Naive B cell (primary cell): Measurements from ENCODE around the gene DUSP7. TPM values are rescaled to one million over a fixed set of nuclear protein-coding genes. Genes with fewer than 3 reads are reported as not detected.
A peak's percentile ranks its signal among the peaks of the same experiment; 100 is the strongest.

ENCODE experiments used
- ATAC-seq, 2 donors: fragments of 150-1000 bp; cut with Tn5 transposase; 2 replicates each; pipeline ENCODE4 v1.10.0; 2021; ENCODE audit warnings: low read depth in 2 of 2, mild to moderate bottlenecking in 2 of 2, moderate library complexity in 2 of 2
- DNase-seq: peaks from one replicate; pipeline ENCODE4 v3.0.0; 2022
- H3K27ac Mint-ChIP-seq, 6 donors: one replicate each; pipeline ENCODE4 v1.8.0; 2020 to 2022; ENCODE audit warnings: mild to moderate bottlenecking in 6 of 6, mixed read lengths in 6 of 6, moderate library complexity in 5 of 6, inconsistent platforms in 2 of 6
- H3K27me3 Mint-ChIP-seq, 3 donors: one replicate each; pipeline ENCODE4 v1.8.0; 2021 to 2022; ENCODE audit warnings: mixed read lengths in 3 of 3, mild to moderate bottlenecking in 1 of 3
- H3K36me3 Mint-ChIP-seq, 2 donors: one replicate each; pipeline ENCODE4 v1.8.0; 2020 to 2022; ENCODE audit warnings: mixed read lengths in 2 of 2, inconsistent platforms in 1 of 2, mild to moderate bottlenecking in 1 of 2
- H3K4me1 Mint-ChIP-seq, 3 donors: one replicate each; pipeline ENCODE4 v1.8.0; 2020 to 2022; ENCODE audit warnings: mixed read lengths in 3 of 3, inconsistent platforms in 1 of 3, mild to moderate bottlenecking in 1 of 3, moderate library complexity in 1 of 3
- H3K4me3 Mint-ChIP-seq, 8 donors: one replicate each; pipeline ENCODE4 v1.8.0; 2020 to 2022; ENCODE audit warnings: mild to moderate bottlenecking in 8 of 8, mixed read lengths in 8 of 8, moderate library complexity in 8 of 8, inconsistent platforms in 2 of 8
- H3K9me3 Mint-ChIP-seq, 7 donors: one replicate each; pipeline ENCODE4 v1.8.0; 2020 to 2022; ENCODE audit warnings: mixed read lengths in 7 of 7, mild to moderate bottlenecking in 5 of 7, inconsistent platforms in 2 of 7, moderate library complexity in 1 of 7
- polyA plus RNA-seq, 6 donors: library from polyadenylated mRNA; unstranded; fragments of 300-500 nt; fragmentation: Illumina TruSeq; gene quantifications; one replicate each; pipeline ENCODE4 v1.2.3, GENCODE V29; 2021; ENCODE audit warnings: low read depth in 6 of 6

Gene DUSP7
- polyA plus RNA-seq, 6 donors from 2014 or later = 0.11 to 0.82 (median 0.62) TPM; not detected in 1

GRCh38 chr3:52082951-52083350, 26.6 kb upstream of the DUSP7 start:
- Mint-ChIP-seq H3K36me3 (no peaks in the 10 kb centered on the region), H3K4me3 (peak overlapping the region in 1 of 8 donors; percentile 12), H3K27ac (no peak overlapping the region), H3K9me3 (no peaks in the 10 kb centered on the region), H3K4me1 (peaks cover 7 to 13% (median 12%) of the 10 kb centered on the region in 3 donors), H3K27me3 (no peaks in the 10 kb centered on the region)
- no peak for DNase-seq
- no peak for ATAC-seq

- Mint-ChIP-seq H3K4me3 (peak overlapping the region in 1 of 8 donors; percentile 42), H3K9me3 (no peaks in the 10 kb centered on the region), H3K27ac (peak overlapping the region in 1 of 6 donors; percentile 3), H3K4me1 (peaks cover 0 to 3% (median 2%) of the 10 kb centered on the region in 3 donors), H3K36me3 (no peaks in the 10 kb centered on the region), H3K27me3 (no peaks in the 10 kb centered on the region)
- DNase-seq = no peak
- no peak for ATAC-seq
Observed at GRCh38 chr3:52080830-52081719, 24.7 kb upstream of the DUSP7 start.

DNA sequence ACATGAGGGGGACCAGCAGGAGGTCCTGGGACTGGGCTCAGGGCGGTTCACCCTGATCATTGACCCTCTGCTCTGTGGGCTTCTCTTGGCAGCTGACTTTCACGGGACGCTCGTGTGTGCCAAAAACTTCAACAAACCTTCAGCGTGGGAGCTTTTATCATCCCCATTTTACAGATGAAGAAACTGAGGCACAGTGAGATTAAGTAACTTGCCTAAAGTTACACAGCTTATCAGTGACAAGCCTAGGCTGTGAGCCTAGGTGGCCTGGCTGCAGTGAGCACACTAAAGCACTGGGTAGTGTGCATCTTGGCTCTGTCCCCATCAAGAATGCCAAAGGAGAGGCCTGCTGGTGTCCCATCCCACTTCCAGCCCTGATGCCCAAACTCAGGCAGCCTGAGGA, 23.6 kb upstream of the DUSP7 start:
- ATAC-seq (no peak), DNase-seq (no peak)
- H3K9me3 Mint-ChIP-seq = no peaks in the 10 kb centered on the region
- H3K27me3 Mint-ChIP-seq = no peaks in the 10 kb centered on the region
- H3K4me1 Mint-ChIP-seq = peaks cover 0 to 3% (median 0%) of the 10 kb centered on the region in 3 donors
- H3K36me3 Mint-ChIP-seq = no peaks in the 10 kb centered on the region
- no peak overlapping the region for H3K4me3 Mint-ChIP-seq
- H3K27ac Mint-ChIP-seq = peak overlapping the region in 1 of 6 donors; percentile 74

GRCh38 chr3:52078781-52079560, 22.6 kb upstream of the DUSP7 start:
- H3K4me1 Mint-ChIP-seq = no peaks in the 10 kb centered on the region

DNA sequence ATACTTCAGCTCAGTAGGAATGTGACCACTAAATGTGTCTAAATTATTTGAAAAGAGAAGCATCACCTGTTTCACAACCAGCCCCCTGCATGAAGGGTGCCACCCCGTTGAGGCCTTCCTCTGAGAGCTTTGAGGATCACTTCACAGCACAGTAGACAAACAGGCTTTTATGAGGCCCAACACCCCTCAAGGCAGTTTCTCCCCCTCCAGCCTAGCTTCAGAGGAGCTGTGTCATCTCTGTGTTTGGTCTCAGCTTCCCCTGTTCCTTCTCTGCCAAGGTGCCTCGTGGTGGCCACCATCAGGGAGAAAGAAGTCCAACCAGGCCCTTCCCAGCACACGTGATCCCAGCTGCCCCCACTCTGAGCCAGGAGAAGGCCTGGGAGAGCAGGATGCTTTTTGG, 21.6 kb upstream of the DUSP7 start:
- H3K36me3 Mint-ChIP-seq = no peaks in the 10 kb centered on the region
- peak overlapping the region in 1 of 6 donors; percentile 75 for H3K27ac Mint-ChIP-seq
- H3K9me3 Mint-ChIP-seq = no peaks in the 10 kb centered on the region
- DNase-seq (no peak), ATAC-seq (no peak)
- H3K27me3 Mint-ChIP-seq = no peaks in the 10 kb centered on the region
- H3K4me1 Mint-ChIP-seq = no peaks in the 10 kb centered on the region
- no peak overlapping the region for H3K4me3 Mint-ChIP-seq

More at GRCh38 chr3:52078781-52079560, 22.6 kb upstream of the DUSP7 start:
- no peak for ATAC-seq
- H3K36me3 Mint-ChIP-seq = no peaks in the 10 kb centered on the region
- peak overlapping the region in 1 of 8 donors; percentile 53 for H3K4me3 Mint-ChIP-seq
- peak overlapping the region in 1 of 6 donors; percentile 14 for H3K27ac Mint-ChIP-seq
- DNase-seq = no peak
- no peaks in the 10 kb centered on the region for H3K27me3 Mint-ChIP-seq
- no peaks in the 10 kb centered on the region for H3K9me3 Mint-ChIP-seq

- Mint-ChIP-seq H3K4me3 (no peak overlapping the region), H3K4me1 (no peaks in the 10 kb centered on the region), H3K27ac (no peak overlapping the region), H3K36me3 (no peaks in the 10 kb centered on the region), H3K9me3 (no peaks in the 10 kb centered on the region), H3K27me3 (no peaks in the 10 kb centered on the region)
- no peak for ATAC-seq
- no peak for DNase-seq
Observed at GRCh38 chr3:52076896-52077780, 20.8 kb upstream of the DUSP7 start.

- Mint-ChIP-seq H3K4me3 (no peak overlapping the region), H3K36me3 (no peaks in the 10 kb centered on the region), H3K27ac (no peak overlapping the region), H3K9me3 (no peaks in the 10 kb centered on the region), H3K27me3 (no peaks in the 10 kb centered on the region), H3K4me1 (no peaks in the 10 kb centered on the region)
- DNase-seq = no peak
- ATAC-seq = no peak
Observed at GRCh38 chr3:52073490-52073889, 17.1 kb upstream of the DUSP7 start.

DNA sequence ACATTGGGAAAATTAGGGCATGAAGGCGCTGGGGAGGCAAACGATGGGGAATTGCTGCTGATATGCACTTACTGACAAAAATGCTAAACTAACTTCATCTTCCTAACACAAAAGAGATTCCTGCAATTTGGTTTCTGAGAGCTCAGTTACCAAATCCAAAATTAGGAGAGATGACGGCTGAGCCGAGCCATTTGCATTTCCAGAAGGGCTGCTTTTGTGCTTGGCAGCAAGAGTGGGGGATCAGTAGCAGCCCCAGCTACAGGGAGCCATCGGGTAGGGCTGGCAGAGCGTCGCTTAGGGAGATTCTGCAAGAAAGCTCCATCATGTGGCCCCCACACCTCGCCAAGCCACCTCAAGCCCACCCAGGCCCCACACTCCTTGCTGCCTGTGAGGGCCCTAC, 16.1 kb upstream of the DUSP7 start:
- Mint-ChIP-seq H3K4me3 (no peak overlapping the region), H3K27me3 (no peaks in the 10 kb centered on the region), H3K27ac (no peak overlapping the region), H3K36me3 (no peaks in the 10 kb centered on the region), H3K9me3 (no peaks in the 10 kb centered on the region), H3K4me1 (no peaks in the 10 kb centered on the region)
- ATAC-seq (no peak), DNase-seq (no peak)

DNA sequence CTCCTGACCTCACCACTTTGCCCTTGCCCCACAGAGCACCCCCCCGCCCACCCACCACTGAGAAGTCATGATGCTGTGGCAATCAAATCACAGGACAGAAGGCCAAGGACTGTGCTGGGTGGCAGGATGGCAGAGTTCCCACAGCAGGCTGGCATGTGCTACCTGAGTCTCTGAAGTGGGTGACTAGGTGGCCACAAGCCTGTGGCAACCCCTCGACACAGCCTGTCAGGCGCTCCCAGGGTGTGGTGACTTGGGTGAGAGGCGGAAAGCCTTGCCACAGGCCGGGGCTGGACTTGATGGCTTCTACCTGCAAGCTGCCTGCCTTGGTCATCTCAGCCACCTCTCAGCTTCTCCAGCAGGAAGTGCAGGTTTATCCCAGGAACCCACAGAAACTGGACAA, 15.6 kb upstream of the DUSP7 start:
- DNase-seq = no peak
- no peak for ATAC-seq

DNA sequence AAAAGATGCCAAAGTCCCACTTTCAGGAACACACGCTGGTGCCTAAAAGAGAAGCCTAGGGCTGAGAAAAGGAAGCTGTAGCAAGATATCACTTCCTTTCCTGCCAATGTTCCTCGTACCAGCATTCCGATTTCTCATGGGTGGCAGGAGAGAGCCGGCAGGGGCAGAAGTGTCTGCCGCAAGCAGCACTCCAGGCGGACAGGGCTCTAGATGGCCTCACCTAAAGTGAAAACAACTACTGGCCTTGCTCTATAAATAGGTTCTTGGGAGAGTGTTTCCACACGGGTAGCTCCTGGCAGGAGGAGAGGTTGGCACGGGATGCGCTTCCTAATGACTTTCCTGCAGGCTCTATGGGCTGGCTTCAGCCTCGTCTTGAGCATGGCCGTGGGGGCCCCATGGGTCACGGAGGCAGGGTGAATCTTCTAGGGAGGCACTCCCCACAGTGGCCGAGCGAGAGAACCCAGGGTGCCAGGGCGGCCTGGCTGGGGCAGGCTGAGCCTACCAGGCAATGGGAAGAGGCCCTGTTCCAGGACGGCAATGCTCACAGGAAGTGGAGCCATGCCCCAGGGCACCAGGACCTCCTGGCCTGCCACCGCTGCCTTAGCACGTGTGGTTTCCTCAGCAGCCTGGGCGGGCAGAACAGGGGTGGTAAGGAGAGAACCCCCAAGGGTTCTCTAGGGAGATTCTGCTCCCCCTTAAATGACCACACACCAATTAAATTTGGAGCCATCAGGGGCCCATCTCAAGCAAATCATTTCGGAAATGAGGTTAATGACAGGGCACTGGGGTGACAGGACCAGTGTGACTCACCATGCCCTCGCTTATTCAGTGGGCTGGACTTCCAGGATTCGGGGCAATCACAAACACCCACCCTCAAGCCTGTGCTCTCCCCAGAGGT, 14.6 kb upstream of the DUSP7 start:
- ATAC-seq (no peak), DNase-seq (no peak)
- H3K36me3 Mint-ChIP-seq = no peaks in the 10 kb centered on the region
- H3K4me1 Mint-ChIP-seq = no peaks in the 10 kb centered on the region
- H3K9me3 Mint-ChIP-seq = no peaks in the 10 kb centered on the region
- no peaks in the 10 kb centered on the region for H3K27me3 Mint-ChIP-seq
- peak overlapping the region in 1 of 6 donors; percentile 69 for H3K27ac Mint-ChIP-seq
- H3K4me3 Mint-ChIP-seq = no peak overlapping the region

More for the DNA sequence above, 15.6 kb upstream of the DUSP7 start:
- H3K36me3 Mint-ChIP-seq = no peaks in the 10 kb centered on the region
- no peaks in the 10 kb centered on the region for H3K4me1 Mint-ChIP-seq
- no peaks in the 10 kb centered on the region for H3K27me3 Mint-ChIP-seq
- H3K27ac Mint-ChIP-seq = no peak overlapping the region
- no peaks in the 10 kb centered on the region for H3K9me3 Mint-ChIP-seq
- H3K4me3 Mint-ChIP-seq = no peak overlapping the region

- ATAC-seq = no peak
- no peaks in the 10 kb centered on the region for H3K4me1 Mint-ChIP-seq
- no peak overlapping the region for H3K27ac Mint-ChIP-seq
- H3K4me3 Mint-ChIP-seq = no peak overlapping the region
- no peaks in the 10 kb centered on the region for H3K9me3 Mint-ChIP-seq
- H3K27me3 Mint-ChIP-seq = no peaks in the 10 kb centered on the region
- DNase-seq = no peak
- no peaks in the 10 kb centered on the region for H3K36me3 Mint-ChIP-seq
Observed at GRCh38 chr3:52069855-52070254, 13.5 kb upstream of the DUSP7 start.

DNA sequence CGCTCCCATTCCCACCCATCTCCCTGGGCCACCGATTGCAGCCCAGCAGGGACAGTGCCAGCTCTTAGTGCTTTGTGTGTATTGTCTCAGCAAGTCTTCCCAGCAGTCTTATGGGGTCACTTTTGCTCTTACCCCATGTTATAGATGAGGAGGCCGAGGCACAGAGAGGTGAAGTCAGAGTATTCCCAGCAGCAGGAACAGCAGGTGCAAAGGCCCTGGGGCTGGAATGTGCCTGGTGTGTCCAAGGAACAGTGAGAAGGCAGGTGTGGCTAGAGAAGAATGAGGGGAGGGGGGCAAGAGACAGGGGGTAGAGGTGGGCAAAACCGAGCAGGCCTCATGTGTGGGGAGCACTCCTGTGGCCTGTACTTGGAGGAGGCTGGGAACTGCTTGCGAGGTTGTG, 12.8 kb upstream of the DUSP7 start:
- Mint-ChIP-seq H3K4me1 (no peaks in the 10 kb centered on the region), H3K4me3 (no peak overlapping the region), H3K27ac (no peak overlapping the region), H3K27me3 (no peaks in the 10 kb centered on the region), H3K9me3 (no peaks in the 10 kb centered on the region), H3K36me3 (no peaks in the 10 kb centered on the region)
- DNase-seq (no peak), ATAC-seq (no peak)
